ENCODE measurements around the gene SLC19A1.

DNA sequence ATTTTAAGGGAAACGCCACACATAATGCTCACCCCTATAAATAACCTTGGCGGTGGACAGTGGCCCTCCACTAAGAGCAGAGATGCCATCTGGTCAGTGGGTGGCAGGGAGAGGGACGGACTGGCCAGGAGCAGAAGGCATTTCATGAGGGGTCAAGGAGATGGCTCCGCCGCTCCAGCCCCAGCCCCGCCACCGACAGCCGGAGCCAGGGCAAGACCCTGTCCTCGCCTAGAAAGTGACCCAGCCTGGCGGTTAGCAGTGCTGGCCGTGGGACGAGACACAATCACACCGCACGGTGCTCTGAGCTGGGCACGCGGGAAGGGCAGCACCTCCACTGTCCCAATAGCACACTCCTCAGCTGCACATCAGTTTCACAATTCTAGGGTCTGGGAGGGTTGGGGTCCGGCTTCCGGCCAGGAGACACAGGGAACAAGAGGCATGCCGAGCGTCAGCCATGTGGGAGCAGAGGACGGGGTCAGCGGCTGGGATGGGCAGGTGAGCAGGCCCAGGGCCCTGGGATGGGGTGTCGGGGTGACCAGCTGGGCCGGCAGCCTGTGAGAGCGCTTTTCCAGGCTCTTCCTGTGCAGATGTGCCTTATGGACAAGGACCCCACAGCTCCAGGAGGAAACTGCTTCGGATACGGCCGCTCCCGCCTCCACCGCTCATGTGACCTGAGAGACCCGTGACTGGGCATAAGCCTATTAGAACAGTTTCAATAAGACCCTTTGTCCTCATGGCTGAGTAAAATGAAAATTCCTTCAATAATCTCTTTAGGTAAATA lies 5.7 kb downstream of the SLC19A1 start:
- TF ChIP-seq, protein P1, sequence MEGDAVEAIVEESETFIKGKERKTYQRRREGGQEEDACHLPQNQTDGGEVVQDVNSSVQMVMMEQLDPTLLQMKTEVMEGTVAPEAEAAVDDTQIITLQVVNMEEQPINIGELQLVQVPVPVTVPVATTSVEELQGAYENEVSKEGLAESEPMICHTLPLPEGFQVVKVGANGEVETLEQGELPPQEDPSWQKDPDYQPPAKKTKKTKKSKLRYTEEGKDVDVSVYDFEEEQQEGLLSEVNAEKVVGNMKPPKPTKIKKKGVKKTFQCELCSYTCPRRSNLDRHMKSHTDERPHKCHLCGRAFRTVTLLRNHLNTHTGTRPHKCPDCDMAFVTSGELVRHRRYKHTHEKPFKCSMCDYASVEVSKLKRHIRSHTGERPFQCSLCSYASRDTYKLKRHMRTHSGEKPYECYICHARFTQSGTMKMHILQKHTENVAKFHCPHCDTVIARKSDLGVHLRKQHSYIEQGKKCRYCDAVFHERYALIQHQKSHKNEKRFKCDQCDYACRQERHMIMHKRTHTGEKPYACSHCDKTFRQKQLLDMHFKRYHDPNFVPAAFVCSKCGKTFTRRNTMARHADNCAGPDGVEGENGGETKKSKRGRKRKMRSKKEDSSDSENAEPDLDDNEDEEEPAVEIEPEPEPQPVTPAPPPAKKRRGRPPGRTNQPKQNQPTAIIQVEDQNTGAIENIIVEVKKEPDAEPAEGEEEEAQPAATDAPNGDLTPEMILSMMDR (IDR thresholded peaks at IDR 0.05) = no peak
- no peak for TF ChIP-seq POLR2AphosphoS5 (IDR thresholded peaks at IDR 0.05)
- TF ChIP-seq POLR2A (IDR thresholded peaks at IDR 0.05) = no peak
- no peak for TF ChIP-seq EP300 (IDR thresholded peaks at IDR 0.05)
